ENCODE measurements around the gene PDGFB. TPM values are rescaled to one million over a fixed set of nuclear protein-coding genes. Genes with fewer than 3 reads are reported as not detected.

The PDGFB gene
- total and polyA plus RNA-seq, 9 of the 15 experiments (the other 6 are each of a cell fraction or from before 2014, with no cell fraction given): 0.07 to 4.0 (median 0.48) TPM; not detected in 1

- Histone ChIP-seq H3K9me3 (replicated peaks; ENCODE audit: control insufficient read depth, insufficient read depth, low read depth, low read length) (no peaks in the 10 kb centered on the region), H3K36me3 (ENCODE audit: control insufficient read depth, insufficient read depth, low read length) (no peaks in the 10 kb centered on the region), H3K4me2 (ENCODE audit: insufficient read depth, low read length) (peak overlapping the region; percentile 63), H3K9ac (ENCODE audit: insufficient read depth in 1 of 2, low read depth in 2 of 2, low read length in 2 of 2) (peak overlapping the region; percentile 51 to 84; a peak in 3 of 4 replicates), H3K4me3 (peak overlapping the region; percentile 31), H2AFZ (ENCODE audit: low read depth, low read length) (peak overlapping the region; percentile 74), H3K79me2 (ENCODE audit: control insufficient read depth, insufficient read depth, low read length) (no peaks in the 10 kb centered on the region; the same call in 2 of the 3 replicates), H3K4me1 (replicated peaks in 1 of 2; ENCODE audit: control insufficient read depth in 2 of 2, insufficient read depth in 2 of 2, low read length in 2 of 2) (peaks cover 22 to 61% of the 10 kb centered on the region in 2 experiments; a peak in 4 of 5 replicates), H3K27me3 (ENCODE audit: control insufficient read depth in 2 of 2, insufficient read depth in 2 of 2, low read length in 2 of 2) (peaks cover 0 to 4% of the 10 kb centered on the region in 2 experiments; a peak in 2 of 5 replicates), H3K9me1 (ENCODE audit: control insufficient read depth, insufficient read depth, low read length) (no peaks in the 10 kb centered on the region), H3K27ac (ENCODE audit: extremely low read depth, low read depth, low read length) (no peak overlapping the region), H4K20me1 (replicated peaks; ENCODE audit: control insufficient read depth, insufficient read depth, low read length) (no peaks in the 10 kb centered on the region)
- ChIA-PET POLR2A (no interaction called here), CTCF (ENCODE audit: low intra/inter-chr PET ratio) (no interaction called here)
- FAIRE-seq (no peak), DNase-seq (ENCODE audit: extremely low read depth in 1 of 4, low spot score in 3 of 4) (peak in 2 of 4 experiments; percentile 29 to 56), ATAC-seq (peak; percentile 27; the same call in 2 of the 3 replicates)
- peak; percentile 7 for TF ChIP-seq PCBP1 (IDR thresholded peaks at IDR 0.05; ENCODE audit: low read depth, low read length, poor library complexity, severe bottlenecking)
- peak; percentile 11; the same call in 1 of the 2 replicates for TF ChIP-seq PHF8 (IDR thresholded peaks at IDR 0.05; ENCODE audit: borderline replicate concordance, low read length)
- TF ChIP-seq ZNF79 (CRISPR knock-in tag; IDR thresholded peaks at IDR 0.05; ENCODE audit: low read depth): no peak
- TF ChIP-seq KDM5B (IDR thresholded peaks at IDR 0.05; ENCODE audit: insufficient replicate concordance, low read depth, low read length): peak; percentile 22
- TF ChIP-seq ZBTB7A (IDR thresholded peaks at IDR 0.05; ENCODE audit: borderline replicate concordance, control insufficient read depth, low read depth, low read length): peak; percentile 48; the same call in 1 of the 2 replicates
- TF ChIP-seq ZNF398 (CRISPR knock-in tag; IDR thresholded peaks at IDR 0.05): no peak
- TF ChIP-seq ZNF639 (CRISPR knock-in tag; conservative IDR thresholded peaks at IDR 0.05 in 1 of 2, IDR thresholded peaks at IDR 0.05 in 1 of 2): no peak
- intact Hi-C loops (cut with micrococcal nuclease) (loop anchor here (10.0 kb wide), 1 partner anchor 61 kb away; no protein-coding TSS in a partner anchor), in situ Hi-C loops (cut with MboI) (no loop called here)
- 3% methylated on average over 13 of the region's 65 CpGs for WGBS (ENCODE audit: insufficient coverage, low coverage, missing lambda C conversion rate)
- no TSS peak for BruUV-seq (replicated peaks)
These were observed 1.2 kb downstream of the PDGFB start for GRCh38 chr22:39243439-39244135.

All from K562 (cell line).